Uterus (tissue), 2 donors: ENCODE results near the gene KICS2.

ENCODE experiments used
- CTCF ChIP-seq, 4 experiments: fragments of 200-600 bp in 2 of 4; fragments of 450-650 bp in 2 of 4; sonication (generic) in 2 of 4; IDR thresholded peaks; one replicate each; pipeline ENCODE4 v1.5.1; 2016 to 2019; ENCODE audit warnings: antibody characterized with exemption in 4 of 4, mild to moderate bottlenecking in 2 of 4, moderate library complexity in 1 of 4
- POLR2A ChIP-seq, 2 donors: fragments of 450-650 bp; IDR thresholded peaks; one replicate each; pipeline ENCODE4 v1.6.1; 2016; ENCODE audit warnings: antibody characterized with exemption in 2 of 2, mild to moderate bottlenecking in 1 of 2, moderate library complexity in 1 of 2

GRCh38 chr12:64180951-64181350, 41.1 kb downstream of the KICS2 start:
- TF ChIP-seq CTCF (IDR thresholded peaks at IDR 0.05), result no peak
- no peak for TF ChIP-seq POLR2A (IDR thresholded peaks at IDR 0.05)
